Hematopoietic multipotent progenitor cell treated with erythropoietin and hydrocortisone succinate and interleukin-3 and kit ligand, for 4 days (in vitro differentiated cells): ENCODE data around the gene SCFD2.
"Not testable (repeated sequence)": the region's sequence is repeated elsewhere in the genome, so short reads cannot be mapped to it uniquely, and the experiment has no call there.

Source experiments
- DNase-seq: peaks from one replicate; pipeline ENCODE4 v3.0.0-alpha.2; 2015

The SCFD2 gene

GRCh38 chr4:53094040-53094439, 271.8 kb downstream of the SCFD2 start:
- DNase-seq: no peak

DNA sequence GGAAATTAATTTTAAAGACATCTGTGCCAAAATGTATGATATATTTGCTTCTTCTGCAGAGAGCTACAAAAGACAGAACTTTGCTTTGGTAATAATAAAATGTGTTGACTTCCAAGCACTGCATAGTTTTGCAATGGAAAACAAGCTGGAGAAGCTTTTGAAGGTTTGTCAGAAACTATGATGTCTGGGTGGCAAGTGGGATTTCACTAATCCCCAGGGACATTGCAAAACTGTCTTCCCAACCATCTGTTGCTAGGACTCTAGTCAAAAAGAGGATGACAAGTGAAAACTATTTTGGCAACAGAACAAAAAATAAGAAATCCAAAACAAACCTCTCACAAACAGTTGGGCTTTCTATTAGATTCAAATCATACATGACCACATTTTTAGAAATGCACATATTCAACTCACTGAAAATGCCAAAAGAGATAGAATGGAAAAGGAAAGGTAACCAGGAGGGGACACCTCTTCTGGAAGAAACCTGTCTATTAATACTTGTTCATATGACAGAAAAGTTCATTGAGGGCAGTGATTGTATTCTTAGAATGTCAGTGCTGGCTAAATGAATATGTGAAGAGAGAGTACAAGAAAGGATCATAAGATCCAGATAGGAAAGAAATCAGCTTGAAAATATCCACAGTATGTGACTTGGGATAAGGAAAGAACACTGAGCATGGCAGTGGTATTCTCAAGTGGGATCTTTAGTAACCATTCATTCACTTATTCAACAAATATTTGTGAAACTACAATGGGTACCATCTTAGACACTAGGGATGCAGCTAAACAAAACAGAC, 275.7 kb downstream of the SCFD2 start:
- no peak for DNase-seq

DNA sequence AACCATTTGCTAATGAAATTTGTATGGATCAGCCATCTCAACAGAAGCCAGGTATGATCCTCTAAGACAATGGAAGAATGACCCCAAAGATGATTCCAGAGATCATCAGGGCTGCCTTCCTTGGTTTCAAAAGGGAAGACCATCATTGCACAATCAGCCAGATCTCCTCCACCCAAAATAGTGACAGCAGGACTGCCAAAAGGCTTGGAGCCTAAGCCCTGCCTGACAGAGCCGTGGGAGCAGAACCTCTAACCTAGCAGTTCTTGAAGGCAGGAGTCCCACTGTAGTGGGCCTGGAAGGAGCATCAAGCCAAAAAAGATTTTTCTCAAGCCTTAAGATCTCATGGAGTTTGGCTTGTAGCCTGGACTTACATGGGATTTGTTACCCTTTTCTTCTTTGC, 277.7 kb downstream of the SCFD2 start:
- no peak for DNase-seq

GRCh38 chr4:53076374-53076958, 289.4 kb downstream of the SCFD2 start:
- DNase-seq: no peak

GRCh38 chr4:53075162-53075785, 290.6 kb downstream of the SCFD2 start:
- DNase-seq: no peak

- DNase-seq: no peak
Measured at GRCh38 chr4:53068755-53069330, 297.0 kb downstream of the SCFD2 start.

GRCh38 chr4:53067125-53067802, 298.6 kb downstream of the SCFD2 start:
- DNase-seq: no peak

- no peak for DNase-seq
Measured at GRCh38 chr4:53066155-53066554, 299.7 kb downstream of the SCFD2 start.

- DNase-seq: no peak
Measured at GRCh38 chr4:53064609-53065008, 301.3 kb downstream of the SCFD2 start.

- DNase-seq: no peak
Measured at GRCh38 chr4:53061091-53061850, 304.6 kb downstream of the SCFD2 start.

GRCh38 chr4:53060278-53060677, 305.6 kb downstream of the SCFD2 start:
- DNase-seq: no peak

GRCh38 chr4:53059871-53060270, 306.0 kb downstream of the SCFD2 start:
- DNase-seq: no peak

DNA sequence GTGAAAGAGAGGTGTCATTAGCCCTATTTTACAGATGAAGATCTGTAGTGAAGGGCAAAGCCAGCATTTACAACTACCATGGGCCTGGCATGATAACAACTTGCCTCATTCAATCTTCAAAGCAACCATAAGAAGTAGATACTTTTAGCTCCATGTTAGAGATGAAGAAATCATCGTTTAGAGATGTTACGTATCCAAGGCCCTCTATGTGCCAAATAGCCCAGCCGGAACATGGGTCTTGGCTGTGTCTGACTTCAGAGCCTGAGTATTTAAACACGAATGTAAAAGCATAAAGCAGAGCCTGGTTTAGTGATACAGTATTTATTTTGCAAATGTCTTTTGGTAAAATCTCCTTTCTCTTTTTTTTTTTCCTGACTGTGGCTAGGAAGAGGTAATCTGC, 306.6 kb downstream of the SCFD2 start:
- no peak for DNase-seq

GRCh38 chr4:53057679-53058078, 308.2 kb downstream of the SCFD2 start:
- no peak for DNase-seq

DNA sequence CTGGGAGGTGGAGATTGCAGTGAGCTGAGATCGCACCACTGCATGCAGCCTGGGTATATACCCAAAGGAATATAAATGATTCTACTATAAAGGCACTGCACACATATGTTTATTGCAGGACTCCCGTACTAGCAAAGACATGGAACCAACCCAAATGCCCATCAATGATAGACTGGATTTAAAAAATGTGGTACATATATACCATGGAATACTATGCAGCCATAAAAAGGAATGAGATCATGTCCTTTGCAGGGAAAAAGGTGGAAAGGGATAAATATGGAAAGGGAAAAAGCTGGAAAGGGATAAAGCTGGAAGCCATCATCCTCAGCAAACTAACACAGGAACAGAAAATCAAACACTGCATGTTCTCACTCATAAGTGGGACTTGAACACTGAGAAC, 308.8 kb downstream of the SCFD2 start:
- DNase-seq: not testable (repeated sequence)

DNA sequence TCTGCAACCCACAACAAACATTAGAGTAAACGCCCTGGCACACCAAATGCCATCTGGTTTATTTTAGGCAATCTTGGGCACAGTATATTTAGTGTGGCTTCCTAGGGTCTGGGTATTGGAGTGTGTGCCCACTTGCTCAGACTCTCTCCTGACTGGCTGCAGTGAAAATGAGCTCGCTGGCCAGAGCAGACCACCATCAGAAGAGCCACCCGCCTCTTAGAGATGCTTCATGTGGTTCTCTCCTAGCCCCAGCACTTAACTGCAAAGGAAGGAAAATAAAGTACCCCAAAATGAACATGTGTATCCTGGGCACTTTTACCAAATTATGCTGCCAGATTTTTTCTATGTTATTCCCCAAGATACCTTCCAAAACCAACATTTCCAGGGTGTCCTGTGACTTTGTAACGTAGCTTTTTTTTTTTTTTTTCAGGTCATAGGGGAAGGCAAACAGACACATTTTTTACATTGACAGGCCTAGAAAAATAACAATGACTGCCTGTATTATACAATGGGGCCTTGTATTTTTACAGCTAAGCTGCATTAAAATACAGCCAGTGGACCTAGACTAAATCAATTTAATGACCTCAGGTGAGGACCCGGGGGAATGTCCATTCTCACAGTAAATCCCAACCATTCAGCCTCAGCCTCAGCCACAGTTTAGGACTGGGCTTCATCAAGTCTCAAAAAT, 310.0 kb downstream of the SCFD2 start:
- DNase-seq: no peak

DNA sequence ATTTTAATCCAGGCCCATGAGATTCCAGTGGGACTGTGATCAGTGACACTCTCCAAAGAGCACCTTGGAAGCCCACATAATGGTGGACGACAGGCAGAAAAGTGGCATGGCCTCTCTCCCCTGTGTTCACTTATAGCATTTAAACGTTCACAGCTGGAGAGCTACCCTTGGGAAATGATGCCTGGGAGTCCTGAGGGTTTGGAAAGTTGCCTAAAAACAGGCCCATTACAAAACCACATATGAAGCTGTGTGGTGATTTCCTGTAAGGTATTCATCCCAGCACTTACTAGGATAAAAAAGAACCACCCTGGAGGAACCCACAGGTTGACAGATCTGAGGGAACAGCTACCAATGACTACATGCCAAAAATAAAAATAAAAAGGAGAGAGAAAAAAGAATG, 310.6 kb downstream of the SCFD2 start:
- no peak for DNase-seq

GRCh38 chr4:53050361-53050774, 315.5 kb downstream of the SCFD2 start:
- DNase-seq: no peak

DNA sequence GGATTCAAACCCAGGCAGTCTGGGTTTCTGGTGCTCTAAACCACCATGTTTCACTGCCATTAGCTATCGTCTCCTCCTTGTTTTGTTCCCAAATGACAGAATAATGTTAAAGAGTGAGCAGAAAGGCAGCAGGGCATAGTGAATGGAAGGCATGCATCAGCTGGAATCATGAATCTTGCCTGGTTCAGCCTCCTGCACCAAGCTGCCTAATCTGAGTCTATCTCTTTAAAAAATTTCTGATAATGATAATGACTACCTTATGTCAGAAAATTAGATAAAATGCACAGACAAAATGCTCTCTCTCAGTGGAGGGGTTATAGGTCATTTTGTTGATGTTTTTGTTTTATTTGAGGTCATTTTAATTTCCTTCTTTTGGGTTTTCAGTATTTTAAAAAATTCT, 316.3 kb downstream of the SCFD2 start:
- DNase-seq: no peak

DNA sequence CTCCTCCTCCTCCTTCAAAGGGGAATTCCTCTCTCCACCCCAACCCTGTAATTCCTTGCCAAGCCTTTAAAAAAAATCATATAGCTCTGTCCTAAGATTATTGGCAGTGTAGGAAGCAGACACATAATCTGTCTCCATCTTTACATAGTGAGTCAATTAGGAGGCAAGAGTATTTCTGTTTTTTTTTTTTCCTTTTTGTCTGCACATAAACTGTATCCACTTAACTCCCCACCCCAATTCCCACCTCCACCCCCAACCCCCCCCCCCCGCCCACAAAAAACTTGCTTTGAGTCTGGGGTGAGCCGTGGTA, 321.3 kb downstream of the SCFD2 start:
- no peak for DNase-seq

GRCh38 chr4:53043891-53044650, 321.8 kb downstream of the SCFD2 start:
- no peak for DNase-seq
